GM12878 (cell line): ENCODE results near the gene PADI3. TPM values are rescaled to one million over a fixed set of nuclear protein-coding genes. Genes with fewer than 3 reads are reported as not detected.

Experiments used
- ATAC-seq: fragments of 200-7000 bp; cut with Tn5 transposase; 3 replicates; pipeline ENCODE4 v1.9.1; 2020; ENCODE audit warnings: mild to moderate bottlenecking, moderate library complexity
- BruUV-seq: library from RNA; stranded (reverse); fragments of 400-500 nt; replicated peaks from 2 replicates; lab custom pipeline; 2021; lab: Mats Ljungman, UMichigan
- CTCF ChIA-PET: fragments of 300-600 bp; sonication (Branson Sonifier 250); formaldehyde crosslinking; extraction: SDS; loops from one replicate; lab custom pipeline; 2021; ENCODE audit warnings: inconsistent platforms; lab: Yijun Ruan, JAX
- POLR2A ChIA-PET: fragments of 350-600 bp; formaldehyde crosslinking; extraction: SDS; loops from one replicate; lab custom pipeline; 2021; ENCODE audit warnings: inconsistent platforms; lab: Charles Lee
- RAD21 ChIA-PET: fragments of 300-600 bp; sonication (Branson Sonifier 250); formaldehyde crosslinking; loops from one replicate; lab custom pipeline; 2023; ENCODE audit warnings: antibody characterized with exemption; ENCODE audit not compliant: unreplicated experiment; lab: Charles Lee
- SMC1A ChIA-PET: fragments of 300-600 bp; sonication (Branson Sonifier 250); formaldehyde crosslinking; loops from one replicate; lab custom pipeline; 2023; ENCODE audit not compliant: unreplicated experiment, uncharacterized antibody; lab: Charles Lee
- DNase-seq: peaks from one replicate; pipeline ENCODE4 v3.0.0-alpha.2; 2011; ENCODE audit warnings: low read depth, low spot score
- FAIRE-seq: peaks from 3 replicates; lab custom pipeline; 2011; peaks lifted over from hg19 to GRCh38; lab: Jason Lieb, UNC
- H2AFZ ChIP-seq: 2 replicates; pipeline ENCODE4 v1.6.0; 2011; ENCODE audit warnings: low read depth, low read length, control low read depth; ENCODE audit not compliant: control insufficient read depth
- H3K27ac ChIP-seq: 2 replicates; pipeline ENCODE4 v1.5.1; 2011; ENCODE audit warnings: control low read depth; ENCODE audit not compliant: control insufficient read depth, insufficient read depth
- H3K27me3 ChIP-seq, 2 experiments: replicated peaks in 1 of 2; 2 replicates each; pipeline versions ENCODE4 v1.6.0 to v1.6.1; 2011; ENCODE audit warnings: low read length in 1 of 2; ENCODE audit not compliant: control insufficient read depth in 2 of 2, insufficient read depth in 2 of 2
- H3K36me3 ChIP-seq, 2 experiments: 2 replicates each; pipeline ENCODE4 v1.5.1; 2011; ENCODE audit warnings: low read length in 1 of 2; ENCODE audit not compliant: control insufficient read depth in 2 of 2, insufficient read depth in 2 of 2
- H3K4me1 ChIP-seq: 2 replicates; pipeline ENCODE4 v1.6.1; 2011; ENCODE audit warnings: mild to moderate bottlenecking, low read length, moderate library complexity, mixed read lengths; ENCODE audit not compliant: control insufficient read depth, insufficient read depth
- H3K4me2 ChIP-seq: 2 replicates; pipeline ENCODE4 v1.6.0; 2011; ENCODE audit warnings: control low read depth; ENCODE audit not compliant: control insufficient read depth, insufficient read depth
- H3K4me3 ChIP-seq: fragments of 200-600 bp; sonication (generic); 2 replicates; pipeline ENCODE4 v1.5.1; 2016
- H3K79me2 ChIP-seq: 2 replicates; pipeline ENCODE4 v1.6.0; 2011; ENCODE audit warnings: low read length; ENCODE audit not compliant: control insufficient read depth, insufficient read depth
- H3K9ac ChIP-seq: 2 replicates; pipeline ENCODE4 v1.8.0; 2011; ENCODE audit warnings: low read length, control low read depth, mixed read lengths; ENCODE audit not compliant: control insufficient read depth, insufficient read depth
- H3K9me3 ChIP-seq: replicated peaks from 3 replicates; pipeline ENCODE4 v1.5.1; 2011; ENCODE audit warnings: mild to moderate bottlenecking, low read length; ENCODE audit not compliant: control insufficient read depth, insufficient read depth
- H4K20me1 ChIP-seq: 2 replicates; pipeline ENCODE4 v1.6.0; 2011; ENCODE audit not compliant: control insufficient read depth, insufficient read depth
- FOXK2 ChIP-seq: fragments of 450-650 bp; IDR thresholded peaks from 2 replicates; pipeline ENCODE4 v1.6.1; 2017; ENCODE audit warnings: mild to moderate bottlenecking, moderate library complexity
- RFX5 ChIP-seq: IDR thresholded peaks from 2 replicates; pipeline ENCODE4 v1.6.1; 2011; ENCODE audit warnings: low read depth, low read length, improper control_type of control experiment
- RUNX3 ChIP-seq: IDR thresholded peaks from 2 replicates; pipeline ENCODE4 v1.6.1; 2012; ENCODE audit warnings: low read length, inconsistent platforms
- TARDBP ChIP-seq: IDR thresholded peaks from 2 replicates; pipeline ENCODE4 v1.6.1; 2016; ENCODE audit warnings: borderline replicate concordance
- WGBS: methylation state at CpG from one replicate; pipeline ENCODE4 v1.1.6; 2016; ENCODE audit warnings: low lambda C conversion rate; ENCODE audit not compliant: insufficient replicate concordance, insufficient coverage; ENCODE audit errors: missing lambda C conversion rate; 5-methylcytosine and 5-hydroxymethylcytosine counted together
- in situ Hi-C: fragments of 300-500 bp; cut with MboI; formaldehyde crosslinking; loops from 9 replicates; pipeline ENCODE4 v1.14.3; 2018; ENCODE audit warnings: mixed read lengths
- intact Hi-C: fragments of 100-400 bp; cut with micrococcal nuclease; formaldehyde crosslinking; loops from one replicate; pipeline ENCODE4 v1.14.2; 2022; ENCODE audit not compliant: unreplicated experiment
- polyA plus RNA-seq, 11 experiments: library from polyadenylated mRNA; depleted of rRNA in 4 of 11; unstranded in 6 of 11; stranded (reverse) in 5 of 11; fragments of >200 nt; fragmentation: Nextera tagmentation in 4 of 11; fragmentation: Illumina TruSeq in 1 of 11; extraction: Ambion mirVana in 4 of 11; extraction: Trizol in 1 of 11; gene quantifications; 1 replicate in 1 of 11; 2 replicates in 10 of 11; pipeline versions ENCODE4 v1.2.1 to v1.2.3, GENCODE V29; 2011 to 2016; ENCODE audit warnings: inconsistent platforms in 2 of 11, missing spikeins in 2 of 11, low read depth in 1 of 11
- total RNA-seq, 4 experiments: library from RNA; depleted of rRNA in 3 of 4; stranded (reverse); fragments of >200 nt in 3 of 4; fragmentation: Illumina TruSeq in 1 of 4; extraction: Trizol in 1 of 4; gene quantifications; 2 replicates each; pipeline versions ENCODE4 v1.2.1 to v1.2.3, GENCODE V29; 2013 to 2021
- TF ChIP-seq, protein P1 (sequence below): IDR thresholded peaks from 2 replicates; pipeline ENCODE4 v1.6.1; 2011; ENCODE audit warnings: borderline replicate concordance, low read depth, mild to moderate bottlenecking, moderate library complexity, mixed read lengths, low read length; ENCODE audit not compliant: insufficient read depth; ENCODE audit errors: extremely low read length
- TF ChIP-seq, protein P2 (sequence below): fragments of 450-650 bp; IDR thresholded peaks from 2 replicates; pipeline ENCODE4 v1.6.1; 2017; ENCODE audit warnings: mild to moderate bottlenecking, moderate library complexity
- TF ChIP-seq, protein P3 (sequence below), 3 experiments: IDR thresholded peaks in 2 of 3; conservative IDR thresholded peaks in 1 of 3; 2 replicates each; pipeline ENCODE4 v1.5.1; 2011; ENCODE audit warnings: low read depth in 3 of 3, low read length in 3 of 3, mild to moderate bottlenecking in 3 of 3, control low read depth in 2 of 3, moderate library complexity in 2 of 3, inconsistent platforms in 1 of 3, mixed read lengths in 1 of 3; ENCODE audit not compliant: control insufficient read depth in 2 of 3, insufficient read depth in 1 of 3; ENCODE audit errors: extremely low read depth in 1 of 3
- TF ChIP-seq, protein P4 (sequence below): fragments of 450-650 bp; IDR thresholded peaks from 2 replicates; pipeline ENCODE4 v1.6.1; 2017; ENCODE audit warnings: borderline replicate concordance
- TF ChIP-seq, protein P5 (sequence below): fragments of 450-650 bp; IDR thresholded peaks from 2 replicates; pipeline ENCODE4 v1.6.1; 2018; ENCODE audit warnings: borderline replicate concordance, mild to moderate bottlenecking; ENCODE audit not compliant: partially characterized antibody

PADI3 gene
- total and polyA plus RNA-seq, 10 of the 15 experiments (the other 5 are each of a cell fraction or from before 2014, with no cell fraction given): 0.01 TPM; not detected in 9

DNA sequence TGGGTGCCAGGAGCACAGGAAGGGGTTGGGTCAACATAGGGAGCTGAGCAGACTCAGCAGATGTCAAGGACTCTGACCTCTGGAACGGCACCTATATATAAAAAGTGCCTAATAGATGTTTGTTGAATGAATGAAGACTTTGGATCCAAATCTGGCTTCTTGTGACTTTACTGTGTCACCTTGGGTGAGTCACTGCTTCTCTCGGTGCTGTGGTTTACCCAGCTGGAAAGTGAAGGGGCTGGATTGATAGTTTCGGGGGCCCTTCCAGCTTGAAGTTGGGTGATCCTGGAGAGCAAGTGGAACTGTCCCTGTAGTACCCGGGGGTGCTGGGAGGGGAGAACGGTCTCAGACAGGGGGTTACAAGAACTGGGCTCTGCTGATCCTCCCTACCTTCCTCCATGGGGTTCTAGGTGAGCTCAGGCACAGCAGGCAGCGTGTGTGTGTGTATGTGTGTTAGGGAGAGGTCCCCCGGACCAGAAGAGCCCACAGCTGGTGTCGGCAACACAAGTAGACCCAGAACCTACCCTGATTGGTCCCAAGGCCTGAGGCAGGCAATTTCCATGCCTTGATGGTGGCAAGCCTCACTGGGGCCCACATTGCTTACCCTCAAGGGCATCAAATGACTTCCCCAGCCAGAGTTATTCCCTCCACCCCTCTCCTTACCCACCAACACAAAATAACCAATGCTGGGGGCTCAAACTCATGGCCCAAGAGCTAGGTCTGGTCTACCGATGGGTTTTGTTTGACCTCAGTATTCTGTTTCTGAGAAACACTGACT lies 49.4 kb upstream of the PADI3 start (continued):
- TF ChIP-seq, protein P1, sequence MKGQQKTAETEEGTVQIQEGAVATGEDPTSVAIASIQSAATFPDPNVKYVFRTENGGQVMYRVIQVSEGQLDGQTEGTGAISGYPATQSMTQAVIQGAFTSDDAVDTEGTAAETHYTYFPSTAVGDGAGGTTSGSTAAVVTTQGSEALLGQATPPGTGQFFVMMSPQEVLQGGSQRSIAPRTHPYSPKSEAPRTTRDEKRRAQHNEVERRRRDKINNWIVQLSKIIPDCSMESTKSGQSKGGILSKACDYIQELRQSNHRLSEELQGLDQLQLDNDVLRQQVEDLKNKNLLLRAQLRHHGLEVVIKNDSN: no peak
- TF ChIP-seq FOXK2: no peak
- no peak for TF ChIP-seq RFX5

DNA sequence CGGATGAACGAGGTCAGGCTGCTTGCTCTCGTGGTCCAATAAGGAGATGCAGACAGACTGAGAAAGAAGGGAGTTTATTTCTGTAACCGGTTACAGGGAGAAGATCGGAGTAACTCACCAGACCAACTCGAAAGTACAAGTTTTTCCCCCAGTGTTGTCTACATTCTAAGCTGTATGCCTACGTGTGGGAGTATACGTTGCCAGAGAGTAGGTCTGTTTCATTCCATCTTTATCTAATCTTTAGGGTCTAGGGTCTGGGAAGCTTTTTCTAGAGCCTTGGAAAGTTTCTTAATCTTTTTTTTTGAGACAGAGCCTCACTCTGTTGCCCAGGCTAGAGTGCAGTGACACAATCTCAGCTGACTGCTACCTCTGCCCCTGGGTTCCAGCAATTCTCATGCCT lies 48.7 kb upstream of the PADI3 start:
- ChIA-PET RAD21 (interaction anchor here (1.1 kb wide), 1 partner anchor 78 kb away, joined by 3 read pairs; no protein-coding TSS in a partner anchor), SMC1A (interaction anchor here (1.0 to 1.6 kb wide), 5 partner anchors 7 to 76 kb away, joined by 3 read pairs; no protein-coding TSS in a partner anchor), POLR2A (no interaction called here), CTCF (interaction anchor here (1.1 to 2.1 kb wide), 2 partner anchors 59 to 73 kb away, joined by 3 to 5 read pairs; no protein-coding TSS in a partner anchor)
- Histone ChIP-seq H2AFZ (no peak overlapping the region), H3K4me1 (no peaks in the 10 kb centered on the region), H3K36me3 (no peaks in the 10 kb centered on the region), H3K4me2 (no peak overlapping the region), H3K27me3 (no peaks in the 10 kb centered on the region; a peak in 1 of 4 replicates), H3K79me2 (no peaks in the 10 kb centered on the region), H3K9me3 (no peaks in the 10 kb centered on the region), H4K20me1 (no peaks in the 10 kb centered on the region), H3K27ac (no peak overlapping the region), H3K9ac (no peak overlapping the region), H3K4me3 (no peak overlapping the region)
- FAIRE-seq (no peak), ATAC-seq (no peak; the same call in 2 of the 3 replicates), DNase-seq (no peak)
- in situ Hi-C loops (no loop called here), intact Hi-C loops (no loop called here)
- WGBS: 70% methylated on average over 8 of the region's 8 CpGs
- no TSS peak for BruUV-seq
- TF ChIP-seq, protein P2, sequence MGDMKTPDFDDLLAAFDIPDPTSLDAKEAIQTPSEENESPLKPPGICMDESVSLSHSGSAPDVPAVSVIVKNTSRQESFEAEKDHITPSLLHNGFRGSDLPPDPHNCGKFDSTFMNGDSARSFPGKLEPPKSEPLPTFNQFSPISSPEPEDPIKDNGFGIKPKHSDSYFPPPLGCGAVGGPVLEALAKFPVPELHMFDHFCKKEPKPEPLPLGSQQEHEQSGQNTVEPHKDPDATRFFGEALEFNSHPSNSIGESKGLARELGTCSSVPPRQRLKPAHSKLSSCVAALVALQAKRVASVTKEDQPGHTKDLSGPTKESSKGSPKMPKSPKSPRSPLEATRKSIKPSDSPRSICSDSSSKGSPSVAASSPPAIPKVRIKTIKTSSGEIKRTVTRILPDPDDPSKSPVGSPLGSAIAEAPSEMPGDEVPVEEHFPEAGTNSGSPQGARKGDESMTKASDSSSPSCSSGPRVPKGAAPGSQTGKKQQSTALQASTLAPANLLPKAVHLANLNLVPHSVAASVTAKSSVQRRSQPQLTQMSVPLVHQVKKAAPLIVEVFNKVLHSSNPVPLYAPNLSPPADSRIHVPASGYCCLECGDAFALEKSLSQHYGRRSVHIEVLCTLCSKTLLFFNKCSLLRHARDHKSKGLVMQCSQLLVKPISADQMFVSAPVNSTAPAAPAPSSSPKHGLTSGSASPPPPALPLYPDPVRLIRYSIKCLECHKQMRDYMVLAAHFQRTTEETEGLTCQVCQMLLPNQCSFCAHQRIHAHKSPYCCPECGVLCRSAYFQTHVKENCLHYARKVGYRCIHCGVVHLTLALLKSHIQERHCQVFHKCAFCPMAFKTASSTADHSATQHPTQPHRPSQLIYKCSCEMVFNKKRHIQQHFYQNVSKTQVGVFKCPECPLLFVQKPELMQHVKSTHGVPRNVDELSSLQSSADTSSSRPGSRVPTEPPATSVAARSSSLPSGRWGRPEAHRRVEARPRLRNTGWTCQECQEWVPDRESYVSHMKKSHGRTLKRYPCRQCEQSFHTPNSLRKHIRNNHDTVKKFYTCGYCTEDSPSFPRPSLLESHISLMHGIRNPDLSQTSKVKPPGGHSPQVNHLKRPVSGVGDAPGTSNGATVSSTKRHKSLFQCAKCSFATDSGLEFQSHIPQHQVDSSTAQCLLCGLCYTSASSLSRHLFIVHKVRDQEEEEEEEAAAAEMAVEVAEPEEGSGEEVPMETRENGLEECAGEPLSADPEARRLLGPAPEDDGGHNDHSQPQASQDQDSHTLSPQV: no peak
- TF ChIP-seq TARDBP (no peak), RUNX3 (no peak)
- TF ChIP-seq, protein P3, sequence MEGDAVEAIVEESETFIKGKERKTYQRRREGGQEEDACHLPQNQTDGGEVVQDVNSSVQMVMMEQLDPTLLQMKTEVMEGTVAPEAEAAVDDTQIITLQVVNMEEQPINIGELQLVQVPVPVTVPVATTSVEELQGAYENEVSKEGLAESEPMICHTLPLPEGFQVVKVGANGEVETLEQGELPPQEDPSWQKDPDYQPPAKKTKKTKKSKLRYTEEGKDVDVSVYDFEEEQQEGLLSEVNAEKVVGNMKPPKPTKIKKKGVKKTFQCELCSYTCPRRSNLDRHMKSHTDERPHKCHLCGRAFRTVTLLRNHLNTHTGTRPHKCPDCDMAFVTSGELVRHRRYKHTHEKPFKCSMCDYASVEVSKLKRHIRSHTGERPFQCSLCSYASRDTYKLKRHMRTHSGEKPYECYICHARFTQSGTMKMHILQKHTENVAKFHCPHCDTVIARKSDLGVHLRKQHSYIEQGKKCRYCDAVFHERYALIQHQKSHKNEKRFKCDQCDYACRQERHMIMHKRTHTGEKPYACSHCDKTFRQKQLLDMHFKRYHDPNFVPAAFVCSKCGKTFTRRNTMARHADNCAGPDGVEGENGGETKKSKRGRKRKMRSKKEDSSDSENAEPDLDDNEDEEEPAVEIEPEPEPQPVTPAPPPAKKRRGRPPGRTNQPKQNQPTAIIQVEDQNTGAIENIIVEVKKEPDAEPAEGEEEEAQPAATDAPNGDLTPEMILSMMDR (IDR thresholded peaks at IDR 0.05 in 2 of 3, conservative IDR thresholded peaks at IDR 0.05 in 1 of 3; ENCODE audit: control insufficient read depth in 2 of 3, extremely low read depth in 1 of 3, insufficient read depth in 1 of 3, low read depth in 3 of 3, low read length in 3 of 3): no peak
- TF ChIP-seq, protein P4, sequence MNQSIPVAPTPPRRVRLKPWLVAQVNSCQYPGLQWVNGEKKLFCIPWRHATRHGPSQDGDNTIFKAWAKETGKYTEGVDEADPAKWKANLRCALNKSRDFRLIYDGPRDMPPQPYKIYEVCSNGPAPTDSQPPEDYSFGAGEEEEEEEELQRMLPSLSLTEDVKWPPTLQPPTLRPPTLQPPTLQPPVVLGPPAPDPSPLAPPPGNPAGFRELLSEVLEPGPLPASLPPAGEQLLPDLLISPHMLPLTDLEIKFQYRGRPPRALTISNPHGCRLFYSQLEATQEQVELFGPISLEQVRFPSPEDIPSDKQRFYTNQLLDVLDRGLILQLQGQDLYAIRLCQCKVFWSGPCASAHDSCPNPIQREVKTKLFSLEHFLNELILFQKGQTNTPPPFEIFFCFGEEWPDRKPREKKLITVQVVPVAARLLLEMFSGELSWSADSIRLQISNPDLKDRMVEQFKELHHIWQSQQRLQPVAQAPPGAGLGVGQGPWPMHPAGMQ: no peak
- TF ChIP-seq, protein P5, sequence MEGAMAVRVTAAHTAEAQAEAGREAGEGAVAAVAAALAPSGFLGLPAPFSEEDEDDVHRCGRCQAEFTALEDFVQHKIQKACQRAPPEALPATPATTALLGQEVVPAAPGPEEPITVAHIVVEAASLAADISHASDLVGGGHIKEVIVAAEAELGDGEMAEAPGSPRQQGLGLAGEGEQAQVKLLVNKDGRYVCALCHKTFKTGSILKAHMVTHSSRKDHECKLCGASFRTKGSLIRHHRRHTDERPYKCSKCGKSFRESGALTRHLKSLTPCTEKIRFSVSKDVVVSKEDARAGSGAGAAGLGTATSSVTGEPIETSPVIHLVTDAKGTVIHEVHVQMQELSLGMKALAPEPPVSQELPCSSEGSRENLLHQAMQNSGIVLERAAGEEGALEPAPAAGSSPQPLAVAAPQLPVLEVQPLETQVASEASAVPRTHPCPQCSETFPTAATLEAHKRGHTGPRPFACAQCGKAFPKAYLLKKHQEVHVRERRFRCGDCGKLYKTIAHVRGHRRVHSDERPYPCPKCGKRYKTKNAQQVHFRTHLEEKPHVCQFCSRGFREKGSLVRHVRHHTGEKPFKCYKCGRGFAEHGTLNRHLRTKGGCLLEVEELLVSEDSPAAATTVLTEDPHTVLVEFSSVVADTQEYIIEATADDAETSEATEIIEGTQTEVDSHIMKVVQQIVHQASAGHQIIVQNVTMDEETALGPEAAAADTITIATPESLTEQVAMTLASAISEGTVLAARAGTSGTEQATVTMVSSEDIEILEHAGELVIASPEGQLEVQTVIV: no peak
